HG03135 (cell line): ENCODE measurements around the gene BRD8.
"Not testable (repeated sequence)": the region's sequence is repeated elsewhere in the genome, so short reads cannot be mapped to it uniquely, and the experiment has no call there.

Experiments used
- ATAC-seq: cut with Tn5 transposase; IDR thresholded peaks from one replicate; pipeline ENCODE4 v1.9.1; 2021; ENCODE audit warnings: mild to moderate bottlenecking, moderate library complexity; ENCODE audit not compliant: unreplicated experiment

The BRD8 gene, protein sequence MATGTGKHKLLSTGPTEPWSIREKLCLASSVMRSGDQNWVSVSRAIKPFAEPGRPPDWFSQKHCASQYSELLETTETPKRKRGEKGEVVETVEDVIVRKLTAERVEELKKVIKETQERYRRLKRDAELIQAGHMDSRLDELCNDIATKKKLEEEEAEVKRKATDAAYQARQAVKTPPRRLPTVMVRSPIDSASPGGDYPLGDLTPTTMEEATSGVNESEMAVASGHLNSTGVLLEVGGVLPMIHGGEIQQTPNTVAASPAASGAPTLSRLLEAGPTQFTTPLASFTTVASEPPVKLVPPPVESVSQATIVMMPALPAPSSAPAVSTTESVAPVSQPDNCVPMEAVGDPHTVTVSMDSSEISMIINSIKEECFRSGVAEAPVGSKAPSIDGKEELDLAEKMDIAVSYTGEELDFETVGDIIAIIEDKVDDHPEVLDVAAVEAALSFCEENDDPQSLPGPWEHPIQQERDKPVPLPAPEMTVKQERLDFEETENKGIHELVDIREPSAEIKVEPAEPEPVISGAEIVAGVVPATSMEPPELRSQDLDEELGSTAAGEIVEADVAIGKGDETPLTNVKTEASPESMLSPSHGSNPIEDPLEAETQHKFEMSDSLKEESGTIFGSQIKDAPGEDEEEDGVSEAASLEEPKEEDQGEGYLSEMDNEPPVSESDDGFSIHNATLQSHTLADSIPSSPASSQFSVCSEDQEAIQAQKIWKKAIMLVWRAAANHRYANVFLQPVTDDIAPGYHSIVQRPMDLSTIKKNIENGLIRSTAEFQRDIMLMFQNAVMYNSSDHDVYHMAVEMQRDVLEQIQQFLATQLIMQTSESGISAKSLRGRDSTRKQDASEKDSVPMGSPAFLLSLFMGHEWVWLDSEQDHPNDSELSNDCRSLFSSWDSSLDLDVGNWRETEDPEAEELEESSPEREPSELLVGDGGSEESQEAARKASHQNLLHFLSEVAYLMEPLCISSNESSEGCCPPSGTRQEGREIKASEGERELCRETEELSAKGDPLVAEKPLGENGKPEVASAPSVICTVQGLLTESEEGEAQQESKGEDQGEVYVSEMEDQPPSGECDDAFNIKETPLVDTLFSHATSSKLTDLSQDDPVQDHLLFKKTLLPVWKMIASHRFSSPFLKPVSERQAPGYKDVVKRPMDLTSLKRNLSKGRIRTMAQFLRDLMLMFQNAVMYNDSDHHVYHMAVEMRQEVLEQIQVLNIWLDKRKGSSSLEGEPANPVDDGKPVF

GRCh38 chr5:138178516-138179276, at the start of gene BRD8, which contains the start of gene KIF20A:
Gene BRD8, minus strand, starts transcription at chr5:138178630. Its CDS starts 16 bp downstream, at chr5:138178614.
Gene KIF20A, plus strand, starts transcription at chr5:138179112. Its CDS starts 569 bp downstream, at chr5:138179681.
- peak; percentile 84 for ATAC-seq

GRCh38 chr5:138226910-138227309, 48.5 kb upstream of the BRD8 start:
- no peak for ATAC-seq

GRCh38 chr5:138224712-138225111, 46.3 kb upstream of the BRD8 start:
- no peak for ATAC-seq

- no peak for ATAC-seq
Observed at GRCh38 chr5:138223532-138223931, 45.1 kb upstream of the BRD8 start.

GRCh38 chr5:138216799-138217198, 38.4 kb upstream of the BRD8 start:
- ATAC-seq = no peak

- ATAC-seq = peak; percentile 97
Observed at GRCh38 chr5:138213161-138214029, 35.0 kb upstream of the BRD8 start, which contains the start of gene CDC23. Gene CDC23, minus strand, starts transcription at chr5:138213323. Its CDS starts 11 bp downstream, at chr5:138213312.

GRCh38 chr5:138212828-138213160, 34.4 kb upstream of the BRD8 start:
- peak; percentile 28 for ATAC-seq

- ATAC-seq = no peak
Observed at GRCh38 chr5:138210985-138211384, 32.6 kb upstream of the BRD8 start.

- ATAC-seq = not testable (repeated sequence)
Observed at GRCh38 chr5:138193859-138194258, 15.4 kb upstream of the BRD8 start.

DNA sequence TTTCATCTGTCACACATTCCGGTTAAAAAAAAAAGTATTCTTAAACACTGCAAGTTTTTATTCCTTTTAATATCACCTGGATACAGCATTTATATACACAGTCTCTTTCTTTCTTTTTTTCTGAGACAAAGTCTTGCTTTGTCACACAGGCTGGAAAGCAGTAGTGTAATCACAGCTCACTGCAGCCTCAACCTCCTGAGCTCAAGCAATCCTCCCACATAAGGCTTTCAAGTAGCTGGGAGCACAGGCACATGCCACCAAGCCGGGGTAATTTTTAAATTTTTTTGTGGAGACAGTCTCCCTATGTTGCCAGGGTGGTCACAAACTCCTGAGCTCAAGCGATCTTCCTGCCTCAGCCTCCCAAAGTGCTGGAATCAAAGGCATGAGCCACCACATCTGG, 14.4 kb upstream of the BRD8 start:
- ATAC-seq = no peak

GRCh38 chr5:138188626-138189025, 10.2 kb upstream of the BRD8 start:
- ATAC-seq = no peak

DNA sequence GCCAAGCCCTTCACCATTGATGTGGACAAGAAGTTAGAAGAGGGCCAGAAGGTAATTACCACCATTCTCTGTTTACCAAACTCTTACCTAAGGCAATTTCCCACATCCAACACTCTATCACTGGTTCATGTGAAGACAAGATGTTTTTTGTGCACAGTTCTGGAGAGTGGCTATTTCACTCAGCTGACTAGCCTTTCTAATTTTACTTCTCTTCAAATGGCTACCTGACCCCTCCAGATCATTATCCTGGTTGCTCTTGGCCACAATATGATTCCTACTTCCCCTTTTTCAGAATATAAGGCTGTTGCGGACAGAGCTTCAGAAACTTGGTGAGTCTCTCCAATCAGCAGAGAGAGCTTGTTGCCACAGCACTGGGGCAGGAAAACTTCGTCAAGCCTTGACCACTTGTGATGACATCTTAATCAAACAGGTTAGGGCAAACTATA, 7.6 kb upstream of the BRD8 start:
- ATAC-seq = no peak

- no peak for ATAC-seq
Observed at GRCh38 chr5:138182808-138183207, 4.4 kb upstream of the BRD8 start.

DNA sequence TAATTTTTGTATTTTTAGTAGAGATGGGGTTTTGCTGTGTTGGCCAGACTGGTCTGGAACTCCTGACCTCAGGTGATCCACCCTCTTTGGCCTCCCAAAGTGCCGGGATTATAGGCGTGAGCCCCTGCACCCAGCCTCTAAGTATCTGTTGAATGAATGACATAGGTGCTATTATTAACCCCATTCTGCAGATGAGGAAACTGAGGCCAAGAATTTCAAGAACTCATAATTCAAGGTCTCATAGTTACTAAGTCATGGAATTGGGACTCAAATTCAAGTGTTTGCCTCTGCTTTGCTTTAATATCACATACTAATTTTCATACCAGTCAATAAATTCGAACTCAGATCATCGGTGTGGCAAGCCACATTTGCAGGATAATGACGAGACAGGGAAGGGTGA, 2.4 kb upstream of the BRD8 start:
- ATAC-seq = no peak

- ATAC-seq = no peak
Observed at GRCh38 chr5:138180183-138180782, 1.9 kb upstream of the BRD8 start.

GRCh38 chr5:138179277-138179857, 937 bp upstream of the BRD8 start:
- ATAC-seq = no peak

GRCh38 chr5:138177941-138178515, 402 bp downstream of the BRD8 start:
- peak; percentile 17 for ATAC-seq

DNA sequence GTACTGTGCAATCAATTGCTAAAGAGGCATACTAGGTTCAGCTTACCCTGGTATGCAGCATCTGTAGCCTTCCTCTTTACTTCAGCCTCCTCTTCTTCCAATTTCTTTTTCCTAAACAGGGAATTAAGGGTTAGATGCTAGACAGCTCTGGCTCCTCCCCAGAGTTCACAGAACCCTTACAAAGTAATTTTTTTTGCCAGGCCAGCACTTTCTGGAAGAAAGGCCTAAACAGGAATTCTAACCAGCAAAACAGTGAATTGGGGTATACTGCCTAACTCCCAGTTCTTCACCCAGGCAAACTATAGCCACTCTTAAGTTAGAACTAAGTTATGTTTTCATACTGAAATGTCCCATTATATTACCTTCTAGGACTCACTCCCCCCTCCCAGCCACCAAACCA, 8.1 kb downstream of the BRD8 start:
- no peak for ATAC-seq
